Measurements from ENCODE around the gene SH3BGRL2.

Gene SH3BGRL2

DNA sequence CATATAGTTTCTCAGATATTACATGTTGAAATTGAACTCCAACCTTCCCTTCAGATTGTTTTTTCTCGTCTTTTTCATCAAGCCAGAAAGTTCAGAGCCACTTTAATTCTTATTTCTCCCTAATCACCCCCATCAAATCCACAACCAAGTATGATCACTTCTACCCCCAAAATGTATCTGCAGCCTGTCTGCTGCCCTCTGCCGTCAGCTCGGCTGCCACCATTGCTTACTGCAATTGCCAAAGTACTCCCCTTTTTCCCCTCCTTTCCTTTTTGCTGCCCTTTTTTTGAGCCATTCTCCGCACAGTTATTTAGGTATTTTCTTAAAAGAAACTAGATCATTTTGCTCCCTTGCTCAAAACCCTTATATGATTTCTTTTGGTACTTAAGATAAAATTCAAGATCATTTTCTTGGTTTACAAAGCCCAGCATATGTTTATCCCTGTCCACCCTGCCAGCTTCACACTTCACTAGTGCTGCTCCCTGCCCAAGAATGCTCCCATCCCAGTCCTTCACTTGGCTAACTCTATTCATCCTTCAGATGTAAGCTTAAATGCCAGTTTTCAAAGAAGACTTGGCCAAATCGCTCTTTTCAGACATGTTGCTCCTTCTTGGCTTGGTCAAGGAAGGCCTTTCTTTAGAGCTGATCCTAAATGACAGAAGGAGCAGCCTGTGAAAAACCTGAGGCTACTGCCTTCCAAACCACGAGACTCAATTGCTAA is 63.7 kb downstream of the SH3BGRL2 start:
- no peak overlapping the region for H3K4me3 ChIP-seq (ENCODE audit: low read depth, low read length)

DNA sequence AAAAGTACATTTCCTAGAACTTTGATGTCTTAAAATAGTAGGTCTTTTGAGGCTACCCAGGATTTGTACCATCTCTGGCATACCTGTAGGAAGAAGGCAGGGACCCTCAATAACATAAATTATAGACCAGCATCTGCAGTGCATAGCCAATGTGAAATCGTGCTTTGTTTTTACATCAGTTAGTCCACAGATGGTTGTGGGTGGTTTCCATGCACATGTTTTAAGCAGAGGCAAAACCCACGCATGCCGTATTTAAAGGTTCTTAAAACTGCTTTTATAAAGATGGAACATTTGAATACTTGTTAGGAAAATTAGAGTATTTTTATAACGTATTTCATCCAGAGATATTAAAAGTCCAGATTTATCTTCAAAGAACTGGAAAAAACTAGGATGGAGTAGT is 66.3 kb downstream of the SH3BGRL2 start:
- H3K4me3 ChIP-seq (ENCODE audit: low read depth, low read length): no peak overlapping the region

DNA sequence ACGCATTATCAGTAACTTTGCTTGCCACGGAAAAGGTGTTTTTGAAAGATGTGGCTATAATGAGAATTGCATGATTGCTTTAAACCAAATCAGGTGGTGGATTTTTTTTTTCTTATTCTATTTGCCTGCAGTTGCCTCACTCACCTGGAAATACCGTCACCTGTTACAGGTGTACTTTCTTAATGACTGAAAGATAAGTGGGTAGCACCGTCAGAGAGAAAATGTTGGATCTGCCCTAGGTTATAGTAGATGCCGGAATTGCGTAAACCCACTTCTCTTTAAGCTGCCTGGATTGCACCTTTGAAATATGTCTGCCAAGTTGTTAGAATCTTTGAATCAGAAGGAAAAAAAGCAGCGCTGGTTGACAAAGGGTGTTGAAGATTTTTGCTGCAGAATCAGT is 68.5 kb downstream of the SH3BGRL2 start:
- no peak overlapping the region for H3K4me3 ChIP-seq (ENCODE audit: low read depth, low read length)

DNA sequence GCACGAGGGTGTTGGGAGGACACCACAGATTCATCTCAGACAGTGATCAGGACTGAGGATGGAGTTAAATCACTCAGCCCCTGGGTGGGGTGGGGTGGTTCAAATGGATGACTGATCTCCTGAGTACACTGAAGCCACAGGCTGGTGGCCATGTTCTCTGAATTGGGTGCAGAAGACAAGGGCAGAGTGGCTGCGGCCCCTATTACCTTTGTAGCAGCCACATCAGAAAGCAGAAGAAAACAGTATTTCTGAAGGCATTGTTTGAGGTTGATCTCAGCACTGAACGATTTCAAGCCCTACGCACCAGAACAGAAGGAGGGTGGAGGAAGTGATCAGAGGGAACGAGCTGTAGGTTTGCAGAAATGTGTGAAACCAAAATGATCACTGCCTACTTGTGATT is 71.6 kb downstream of the SH3BGRL2 start:
- no peak overlapping the region for H3K4me3 ChIP-seq (ENCODE audit: low read depth, low read length)

DNA sequence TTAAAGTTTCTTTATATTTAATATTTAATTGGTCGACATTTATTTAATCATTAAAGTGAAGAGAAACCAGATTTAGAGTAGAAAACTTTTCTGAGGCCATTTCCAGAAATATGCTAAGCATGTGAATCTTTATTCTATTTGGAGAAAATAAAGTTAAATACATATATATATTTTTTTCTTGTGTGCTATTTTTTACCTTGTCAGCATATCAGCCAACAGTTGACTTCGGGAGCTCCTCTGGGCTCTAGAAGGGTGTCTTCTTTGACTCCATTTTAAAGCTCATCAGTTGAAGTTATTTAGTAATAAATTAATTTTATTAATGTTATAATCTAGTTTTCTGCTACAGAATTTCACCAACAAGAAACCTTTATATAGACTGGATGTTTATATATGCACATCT is 73.1 kb downstream of the SH3BGRL2 start:
- H3K4me3 ChIP-seq (ENCODE audit: low read depth, low read length): no peak overlapping the region

DNA sequence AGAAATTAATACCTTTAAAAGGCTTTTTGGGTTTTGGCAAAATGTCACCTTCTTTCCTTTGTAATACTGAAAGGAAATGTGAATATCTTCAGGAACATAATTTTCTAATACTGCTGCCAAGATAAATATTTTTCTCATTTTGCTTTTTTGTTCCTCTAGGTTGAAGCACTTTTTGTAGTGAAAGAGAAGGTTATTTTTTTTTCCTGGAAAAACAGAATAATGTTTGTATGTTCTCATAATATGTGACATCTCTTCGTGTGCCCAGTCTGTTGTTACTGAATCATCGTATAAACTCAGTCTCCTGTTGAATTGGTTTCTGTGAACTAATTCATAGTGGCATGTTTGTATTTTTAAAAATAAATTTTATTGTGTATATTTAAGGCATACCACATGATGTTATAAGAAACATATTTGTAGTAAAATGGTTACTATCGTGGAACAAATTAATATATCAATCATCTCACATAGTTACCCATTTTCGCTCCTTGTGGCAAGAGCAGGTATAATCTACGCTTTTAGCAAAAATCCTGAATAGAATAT is 74.4 kb downstream of the SH3BGRL2 start:
- H3K4me3 ChIP-seq (ENCODE audit: low read depth, low read length): no peak overlapping the region

DNA sequence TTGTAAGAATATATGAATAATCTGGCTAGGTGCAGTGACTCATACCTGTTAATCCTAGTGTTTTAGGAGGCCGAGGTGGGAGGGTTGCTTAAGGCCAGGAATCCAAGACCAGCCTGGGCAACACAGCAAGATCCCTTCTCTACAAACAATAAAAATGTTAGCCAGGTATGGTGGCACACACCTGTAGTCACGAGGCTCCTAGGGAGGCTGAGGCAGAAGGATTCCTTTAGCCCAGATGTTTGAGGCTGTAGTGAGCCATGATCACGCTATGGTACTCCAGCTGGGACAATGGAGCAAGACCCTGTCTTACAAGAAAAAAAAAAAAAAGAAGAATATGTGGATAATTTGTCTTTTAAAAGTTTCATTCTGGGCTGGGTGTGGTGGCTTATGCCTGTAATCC is 75.4 kb downstream of the SH3BGRL2 start:
- no peak overlapping the region for H3K4me3 ChIP-seq (ENCODE audit: low read depth, low read length)

DNA sequence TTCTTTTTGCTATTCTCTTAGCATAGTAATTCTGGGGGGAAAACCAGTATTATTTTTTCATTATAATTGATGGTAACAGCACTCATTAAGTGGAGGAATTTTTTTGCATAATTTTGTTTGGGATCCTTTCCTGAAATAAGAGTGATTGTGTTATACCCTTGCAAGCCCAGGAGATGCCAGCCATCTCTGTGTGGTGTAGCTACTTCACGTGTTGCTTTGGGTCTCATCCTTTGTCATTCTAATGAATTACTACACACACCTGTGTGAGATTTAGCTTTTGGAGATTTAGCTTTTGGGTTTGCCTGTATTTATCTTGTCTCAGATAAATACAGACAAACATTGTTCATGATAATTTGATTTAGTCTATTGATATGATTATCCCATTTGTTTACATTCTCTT is 76.5 kb downstream of the SH3BGRL2 start:
- H3K4me3 ChIP-seq (ENCODE audit: low read depth, low read length): no peak overlapping the region

DNA sequence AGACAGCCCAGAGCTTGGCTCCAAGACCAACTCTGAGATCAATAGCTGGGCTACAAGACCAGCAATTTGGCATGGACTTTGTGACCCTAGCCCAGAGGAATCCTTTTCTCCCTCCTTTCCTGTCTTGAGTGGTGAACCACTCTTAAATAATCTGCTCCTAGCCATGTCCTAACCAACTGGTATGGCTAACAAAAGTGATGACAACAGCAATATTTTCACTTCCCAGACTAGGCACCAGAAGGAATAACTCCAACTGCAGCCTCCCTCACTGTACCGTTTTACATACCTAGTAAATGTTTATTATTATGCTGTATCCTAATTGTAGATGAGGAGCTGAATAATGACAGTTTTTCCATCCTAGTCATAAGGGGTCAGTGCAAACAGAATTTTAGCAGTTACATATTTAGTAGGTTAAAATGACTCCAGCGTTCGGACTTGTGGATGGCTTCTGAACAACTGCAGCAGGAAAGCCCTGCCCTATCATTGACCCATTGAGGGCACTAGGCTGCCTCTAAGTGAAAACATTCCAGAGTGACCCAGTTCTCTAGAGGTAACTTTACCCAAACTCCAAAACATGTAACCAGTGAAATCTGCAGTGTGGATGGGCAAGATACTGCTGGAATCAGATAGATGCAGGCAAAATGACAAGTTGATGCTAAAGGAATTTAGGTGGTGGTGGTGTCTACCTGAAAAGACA is 77.1 kb downstream of the SH3BGRL2 start:
- H3K4me3 ChIP-seq (ENCODE audit: low read depth, low read length): no peak overlapping the region

DNA sequence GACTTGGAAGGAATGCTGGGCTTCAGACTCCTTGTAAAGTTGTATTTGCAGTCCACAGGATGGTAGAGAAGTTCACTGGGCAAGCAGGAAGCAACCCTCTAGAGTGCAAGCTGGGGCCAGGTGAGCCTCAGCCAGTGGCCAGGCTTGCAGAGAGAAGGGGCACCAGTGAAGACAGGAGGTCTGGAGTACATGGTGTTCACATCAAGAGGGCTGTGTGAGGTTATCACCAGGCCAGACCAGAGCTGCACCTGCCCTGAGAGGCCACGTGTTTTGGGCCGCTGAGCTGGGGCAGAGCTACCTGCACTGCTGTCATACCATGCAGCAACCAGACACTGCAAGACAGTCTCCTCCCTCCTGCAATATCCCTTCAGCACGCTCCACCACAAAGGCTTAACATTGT is 79.0 kb downstream of the SH3BGRL2 start:
- no peak overlapping the region for H3K4me3 ChIP-seq (ENCODE audit: low read depth, low read length)

DNA sequence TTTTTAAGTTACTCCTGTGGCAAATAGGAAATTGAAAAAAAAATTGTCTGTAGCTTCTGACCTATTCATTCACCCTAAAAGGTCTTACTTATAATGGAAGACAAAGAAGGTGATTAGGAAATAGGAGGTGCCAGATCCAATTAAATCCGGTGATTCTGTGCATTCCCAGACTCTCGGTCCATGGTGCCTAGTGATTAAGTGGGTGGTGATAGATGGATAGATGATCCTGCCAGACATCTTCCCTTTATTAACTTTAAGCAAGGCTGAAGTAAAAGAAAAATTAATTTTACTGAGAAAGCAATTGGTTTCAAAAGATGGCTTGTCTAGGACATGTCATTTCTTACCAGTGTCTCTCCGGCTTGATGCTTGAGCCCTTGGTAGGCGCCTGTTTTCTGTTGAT is 80.0 kb downstream of the SH3BGRL2 start:
- H3K4me3 ChIP-seq (ENCODE audit: low read depth, low read length): no peak overlapping the region

DNA sequence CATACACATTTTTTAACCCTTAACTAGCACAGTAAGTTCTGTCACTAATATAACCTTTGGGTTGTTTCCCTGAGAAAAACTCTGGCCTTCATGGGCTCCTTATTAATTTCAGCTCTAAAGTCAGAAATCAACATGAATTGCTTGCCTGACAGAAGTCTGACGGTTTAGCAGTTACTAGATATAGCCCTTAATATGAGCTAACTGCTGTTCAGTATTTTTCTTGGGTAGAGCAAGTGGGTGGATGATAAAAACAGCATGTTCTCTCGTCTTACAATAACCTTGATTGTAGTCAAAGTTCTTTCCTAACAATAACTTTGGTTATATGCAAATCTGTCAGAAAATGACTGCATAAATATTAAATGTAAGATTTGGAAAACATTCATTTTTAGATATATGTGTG is 81.0 kb downstream of the SH3BGRL2 start:
- no peak overlapping the region for H3K4me3 ChIP-seq (ENCODE audit: low read depth, low read length)

DNA sequence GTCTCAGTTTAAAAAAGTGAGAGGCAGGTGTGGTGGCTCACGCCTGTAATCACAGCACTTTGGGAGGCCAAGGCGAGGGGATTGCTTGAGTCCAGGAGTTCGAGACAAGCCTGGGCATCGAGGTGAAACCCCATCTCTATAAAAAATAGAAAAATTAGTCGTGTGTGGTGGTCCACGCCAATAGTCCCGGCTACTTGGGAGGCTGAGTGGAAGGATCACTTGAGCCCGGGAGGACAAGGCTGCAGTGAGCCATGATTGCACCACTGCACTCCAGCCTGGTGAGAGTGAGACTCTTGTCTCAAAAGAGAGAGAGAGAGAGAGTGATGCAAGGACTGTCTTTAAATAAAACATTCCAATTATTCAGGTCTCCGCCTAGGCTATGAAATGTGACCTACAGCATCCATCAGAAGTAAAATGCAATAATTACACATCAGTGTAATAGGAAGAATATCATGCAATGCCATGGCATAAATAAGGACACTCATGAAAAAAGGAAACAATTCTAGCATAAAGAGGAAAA is 81.5 kb downstream of the SH3BGRL2 start:
- no peak overlapping the region for H3K4me3 ChIP-seq (ENCODE audit: low read depth, low read length)

DNA sequence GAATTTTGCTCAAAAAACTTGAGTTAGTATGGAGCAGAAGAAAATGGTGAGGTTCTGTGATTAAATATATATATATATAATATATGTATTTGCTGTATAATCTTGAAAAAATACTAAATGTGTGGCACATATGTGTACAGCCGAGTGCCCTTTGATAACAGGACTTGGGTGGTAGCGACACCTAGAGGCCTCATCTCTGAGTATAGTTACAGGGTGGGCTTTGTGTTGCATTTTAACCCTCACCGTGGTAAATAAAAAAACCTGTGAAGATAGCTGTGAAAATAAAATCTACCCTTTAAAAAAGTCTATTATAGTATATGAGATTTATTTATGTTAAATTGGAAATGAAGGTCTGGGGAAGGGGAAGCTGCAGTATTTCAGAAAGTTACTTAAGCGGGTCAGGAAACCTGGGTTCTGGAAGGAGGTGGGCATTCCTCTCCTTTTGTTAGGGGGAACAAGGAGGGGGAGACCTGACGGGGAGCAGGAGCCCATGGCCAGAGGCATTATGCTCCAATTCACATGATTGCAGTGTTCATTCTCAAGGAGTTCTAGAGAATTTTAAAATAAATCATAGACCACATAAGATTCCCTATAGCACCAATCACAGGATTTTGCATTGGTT is 82.7 kb downstream of the SH3BGRL2 start:
- H3K4me3 ChIP-seq (ENCODE audit: low read depth, low read length): no peak overlapping the region

DNA sequence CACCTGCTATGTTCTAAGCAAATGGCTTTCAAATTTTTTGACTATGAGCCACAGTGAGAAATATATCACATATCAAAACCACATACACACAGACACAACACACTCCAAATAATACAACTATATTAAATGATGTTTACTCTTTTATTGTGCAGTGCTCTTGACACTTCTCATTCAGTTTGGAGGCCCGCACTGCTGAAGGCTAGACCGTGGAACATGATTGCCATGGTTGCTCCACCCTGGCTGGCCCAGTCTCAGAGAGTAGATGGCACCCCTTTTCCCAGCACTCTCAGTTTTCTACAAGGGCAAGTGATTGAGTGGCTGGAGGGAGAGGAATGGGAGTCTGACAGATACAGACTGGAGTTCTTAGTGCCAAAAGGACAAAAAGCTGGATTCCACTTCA is 86.9 kb downstream of the SH3BGRL2 start:
- no peak overlapping the region for H3K4me3 ChIP-seq (ENCODE audit: low read depth, low read length)

DNA sequence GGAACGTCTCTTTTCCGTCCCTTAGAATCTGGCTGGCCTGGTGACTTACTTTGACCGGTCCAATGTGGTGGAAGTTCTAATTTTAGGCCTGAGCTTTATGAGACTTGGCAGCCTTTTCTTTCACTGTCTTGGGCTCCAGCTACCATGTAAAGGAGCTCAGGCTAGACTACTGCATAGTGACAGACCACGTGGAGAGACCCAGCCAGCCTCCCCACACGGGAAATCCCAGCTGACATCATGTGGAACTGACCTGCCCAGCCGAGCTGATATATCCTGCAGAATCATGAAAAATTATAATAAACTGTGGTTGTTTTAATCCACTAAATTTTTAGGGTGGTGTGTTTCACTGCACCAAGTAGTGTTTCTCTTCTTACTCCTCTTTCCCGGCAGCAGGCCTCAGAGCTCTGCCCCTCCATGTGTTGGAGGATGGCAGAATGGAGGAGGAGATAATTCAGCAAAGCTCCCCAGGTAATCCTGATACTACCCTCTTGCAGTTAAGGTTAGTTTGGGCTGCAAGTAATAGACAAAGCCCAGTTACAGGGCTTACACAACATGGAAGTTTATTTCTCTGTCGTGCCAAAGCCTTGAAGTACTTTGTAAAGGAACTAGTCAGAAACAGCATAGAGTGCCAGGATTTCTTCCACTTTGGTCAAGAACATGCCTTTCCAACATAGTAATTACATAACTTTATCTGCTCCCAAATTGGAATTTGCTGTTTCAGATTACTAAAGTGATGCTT is 87.5 kb downstream of the SH3BGRL2 start:
- no peak overlapping the region for H3K4me3 ChIP-seq (ENCODE audit: low read depth, low read length)

DNA sequence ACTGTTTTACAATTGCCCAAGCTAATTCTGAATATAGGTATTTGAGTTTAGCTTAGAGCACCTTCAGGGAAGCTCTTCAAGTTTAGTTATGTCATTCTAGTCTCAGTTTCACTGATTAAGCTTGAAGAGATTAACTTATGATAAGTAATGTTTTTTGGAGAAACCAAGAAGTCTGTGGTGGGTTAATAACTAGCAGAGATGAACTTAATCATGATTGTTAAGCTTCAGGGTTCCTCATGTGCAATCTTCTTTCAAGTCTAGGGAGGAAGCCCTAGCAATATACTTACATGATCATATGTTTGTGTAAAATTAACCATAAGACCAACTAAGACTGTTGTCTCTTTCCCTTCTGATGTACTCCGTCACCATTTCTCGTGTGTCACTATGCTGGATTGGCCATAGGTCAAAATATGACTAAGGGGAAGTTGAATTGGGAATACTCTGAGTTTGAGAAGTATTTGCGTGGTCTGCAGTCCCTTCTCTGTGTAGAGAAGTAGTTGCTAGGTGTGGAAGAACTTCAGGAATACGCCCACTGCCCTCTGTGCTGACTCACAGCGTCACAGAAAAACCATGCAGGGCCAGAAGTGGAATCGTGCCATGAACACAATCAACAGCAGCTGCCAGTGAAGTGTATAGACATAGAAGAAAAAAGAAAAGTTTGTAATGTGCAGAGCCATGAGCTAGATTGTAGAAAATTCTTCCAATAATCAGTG is 88.3 kb downstream of the SH3BGRL2 start:
- no peak overlapping the region for H3K4me3 ChIP-seq (ENCODE audit: low read depth, low read length)

DNA sequence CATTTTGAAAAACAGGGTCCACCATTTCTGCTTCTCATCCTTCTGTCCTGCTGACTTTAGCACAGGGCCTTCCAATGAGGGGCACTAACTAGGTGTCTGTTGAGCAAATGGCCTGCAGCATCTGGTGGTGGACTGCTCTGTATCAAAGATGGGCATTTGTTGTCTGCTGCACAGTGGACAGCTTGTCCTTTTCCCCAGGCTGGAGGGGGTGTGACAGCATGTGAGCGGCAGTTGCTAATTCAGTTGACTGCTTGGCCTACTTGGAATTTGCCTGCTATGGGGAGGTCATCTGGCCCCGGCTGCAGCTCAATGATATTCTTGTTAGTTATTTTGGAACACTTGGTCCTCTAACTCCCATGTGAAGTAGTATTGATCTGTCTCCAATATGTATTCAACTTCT is 93.7 kb downstream of the SH3BGRL2 start:
- no peak overlapping the region for H3K4me3 ChIP-seq (ENCODE audit: low read depth, low read length)

DNA sequence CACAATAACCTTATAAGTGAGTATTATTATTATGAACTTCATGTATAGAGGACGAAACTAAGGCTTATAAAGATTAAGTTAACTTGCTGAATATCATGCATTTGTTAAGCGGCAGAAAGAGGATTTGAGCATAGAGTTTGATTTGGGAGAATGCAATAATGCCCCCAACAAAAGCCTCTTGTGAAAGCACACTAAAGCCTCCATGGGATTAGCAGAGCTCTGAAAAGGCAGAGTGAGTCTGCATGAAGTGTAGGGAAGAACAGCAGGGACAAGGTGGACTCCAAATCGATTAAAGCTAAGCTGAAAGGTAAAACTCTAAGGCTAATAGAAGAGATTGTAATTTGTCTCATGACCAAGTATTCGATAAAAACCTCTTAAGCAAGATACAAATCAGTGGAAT is 100.3 kb downstream of the SH3BGRL2 start:
- H3K4me3 ChIP-seq (ENCODE audit: low read depth, low read length): no peak overlapping the region

DNA sequence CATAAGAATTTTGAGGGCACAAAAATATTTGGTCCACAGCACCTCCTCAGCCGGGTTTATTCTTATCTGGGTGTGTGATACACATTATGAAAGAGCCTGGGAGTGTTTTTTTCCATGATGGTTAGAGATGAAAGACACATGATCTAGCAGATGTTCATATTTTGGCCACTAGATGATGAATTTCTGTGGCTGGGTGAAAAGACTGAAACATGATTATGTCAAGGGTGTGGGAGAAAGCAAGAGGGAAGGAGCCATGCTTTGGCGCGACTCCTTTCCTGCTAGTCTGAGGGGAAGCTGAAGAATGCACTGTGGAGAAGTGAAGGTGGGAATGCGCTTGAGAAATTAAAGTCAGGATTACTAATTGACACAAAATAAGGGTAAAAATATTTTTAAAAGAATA is 102.3 kb downstream of the SH3BGRL2 start:
- no peak overlapping the region for H3K4me3 ChIP-seq (ENCODE audit: low read depth, low read length)

DNA sequence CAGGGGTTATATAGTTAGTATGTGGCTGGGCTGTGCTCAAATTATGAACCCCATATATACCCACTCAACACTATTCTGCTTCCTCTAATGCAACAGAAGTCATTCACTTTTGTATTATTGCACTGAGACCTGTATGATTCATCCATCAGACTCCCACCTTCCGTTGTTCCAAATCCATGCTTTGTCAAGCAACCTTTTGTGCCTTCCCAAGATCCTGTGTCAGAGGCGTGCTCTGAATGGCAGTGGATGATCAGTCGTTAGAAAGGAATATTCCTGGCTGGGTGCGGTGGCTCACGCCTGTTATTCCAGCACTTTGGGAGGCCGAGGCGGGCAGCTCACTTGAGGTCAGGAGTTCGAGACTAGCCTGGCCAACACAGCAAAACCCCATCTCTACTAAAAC is 103.2 kb downstream of the SH3BGRL2 start:
- H3K4me3 ChIP-seq (ENCODE audit: low read depth, low read length): no peak overlapping the region
